DOHH2 (cell line): Measurements from ENCODE around the gene AMBRA1.

Experiments used
- CTCF ChIP-seq: fragments of 200-600 bp; sonication (generic); IDR thresholded peaks from one replicate; pipeline ENCODE4 v1.5.1; 2014; ENCODE audit warnings: antibody characterized with exemption, mild to moderate bottlenecking, low read depth, low read length; ENCODE audit not compliant: poor library complexity, severe bottlenecking
- EZH2phosphoT487 ChIP-seq: fragments of 200-600 bp; sonication (generic); IDR thresholded peaks from 2 replicates; pipeline ENCODE4 v1.6.1; 2017; ENCODE audit warnings: borderline replicate concordance, mild to moderate bottlenecking, antibody characterized with exemption, low read length, moderate library complexity, mixed read lengths

GRCh38 chr11:46427364-46427763 is 166.5 kb downstream of the AMBRA1 start:
- no peak for TF ChIP-seq CTCF
- no peak for TF ChIP-seq EZH2phosphoT487
